Activated CD4-positive, CD25-positive, alpha-beta regulatory T cell treated with anti-CD3 and anti-CD28 coated beads, Interleukin-2, amount 50 U/mL, for 24 hours (primary cell): Measurements from ENCODE around the gene ARHGDIB.

Experiments used
- ATAC-seq, 2 donors: fragments of 150-1000 bp; cut with Tn5 transposase; one replicate each; pipeline ENCODE4 v1.10.0; 2021; ENCODE audit warnings: mild to moderate bottlenecking in 1 of 2, moderate library complexity in 1 of 2

Gene ARHGDIB

GRCh38 chr12:14924541-14924940 is 36.9 kb downstream of the ARHGDIB start:
- ATAC-seq, result no peak

- ATAC-seq, result no peak
Measured at GRCh38 chr12:14923944-14924343, 37.5 kb downstream of the ARHGDIB start.

GRCh38 chr12:14921218-14921617 is 40.2 kb downstream of the ARHGDIB start:
- no peak for ATAC-seq

GRCh38 chr12:14920475-14921126 is 40.8 kb downstream of the ARHGDIB start:
- peak; percentile 77 to 79 for ATAC-seq

GRCh38 chr12:14919455-14919854 is 41.9 kb downstream of the ARHGDIB start:
- ATAC-seq, result peak in 1 of 2 donors; percentile 38

- ATAC-seq, result no peak
Measured at GRCh38 chr12:14915736-14916135, 45.7 kb downstream of the ARHGDIB start.

- ATAC-seq, result no peak
Measured at GRCh38 chr12:14913381-14913781, 48.0 kb downstream of the ARHGDIB start.

GRCh38 chr12:14911131-14911530 is 50.3 kb downstream of the ARHGDIB start:
- no peak for ATAC-seq

- peak; percentile 84 to 87 for ATAC-seq
Measured at GRCh38 chr12:14910090-14910915, 51.1 kb downstream of the ARHGDIB start.

GRCh38 chr12:14907953-14908352 is 53.4 kb downstream of the ARHGDIB start:
- peak in 1 of 2 donors; percentile 11 for ATAC-seq

GRCh38 chr12:14906114-14906513 is 55.3 kb downstream of the ARHGDIB start:
- ATAC-seq, result no peak

- no peak for ATAC-seq
Measured at GRCh38 chr12:14905269-14906004, 56.0 kb downstream of the ARHGDIB start.

GRCh38 chr12:14904854-14905253 is 56.5 kb downstream of the ARHGDIB start:
- ATAC-seq, result no peak

GRCh38 chr12:14903386-14904098 is 57.9 kb downstream of the ARHGDIB start:
- ATAC-seq, result peak in 1 of 2 donors; percentile 36

GRCh38 chr12:14902465-14902864 is 58.9 kb downstream of the ARHGDIB start:
- ATAC-seq, result no peak

GRCh38 chr12:14901228-14901562 is 60.2 kb downstream of the ARHGDIB start:
- ATAC-seq, result no peak

GRCh38 chr12:14900521-14901227 is 60.7 kb downstream of the ARHGDIB start:
- no peak for ATAC-seq

- no peak for ATAC-seq
Measured at GRCh38 chr12:14896521-14897169, 64.8 kb downstream of the ARHGDIB start.

GRCh38 chr12:14893506-14894250 is 67.7 kb downstream of the ARHGDIB start:
- ATAC-seq, result no peak

- no peak for ATAC-seq
Measured at GRCh38 chr12:14892726-14893505, 68.5 kb downstream of the ARHGDIB start.
